IMR-90 (cell line): ENCODE data around the gene CFAP221. TPM values are rescaled to one million over a fixed set of nuclear protein-coding genes. Genes with fewer than 3 reads are reported as not detected.

ENCODE experiments used
- ATAC-seq: fragments of 200-7000 bp; cut with Tn5 transposase; 2 replicates; pipeline ENCODE4 v1.9.1; 2020; ENCODE audit warnings: low read depth, mild to moderate bottlenecking, moderate library complexity
- BruUV-seq: library from RNA; stranded (reverse); fragments of 400-500 nt; replicated peaks from 2 replicates; lab custom pipeline; 2021; lab: Mats Ljungman, UMichigan
- CTCF ChIA-PET: fragments of 300-600 bp; formaldehyde crosslinking; extraction: SDS; loops from one replicate; lab custom pipeline; 2021; ENCODE audit warnings: antibody characterized with exemption; lab: Yijun Ruan, JAX
- POLR2A ChIA-PET: fragments of 300-600 bp; sonication (Branson Sonifier 250); formaldehyde crosslinking; loops from one replicate; lab custom pipeline; 2022; ENCODE audit warnings: antibody characterized with exemption; ENCODE audit not compliant: unreplicated experiment; lab: Charles Lee
- DNase-seq: peaks from one replicate; pipeline ENCODE4 v3.0.0; 2013
- H2AFZ ChIP-seq: replicated peaks from 2 replicates; pipeline ENCODE3; 2013; ENCODE audit warnings: low read length, mild to moderate bottlenecking; ENCODE audit not compliant: poor library complexity
- H2AK5ac ChIP-seq: 2 replicates; pipeline ENCODE4 v1.6.1; 2013; ENCODE audit warnings: low read depth, low read length, inconsistent platforms
- H2AK9ac ChIP-seq: replicated peaks from 2 replicates; pipeline ENCODE3; 2013; ENCODE audit warnings: mild to moderate bottlenecking, low read depth, low read length, moderate library complexity; ENCODE audit not compliant: poor library complexity
- H2BK120ac ChIP-seq: 2 replicates; pipeline ENCODE4 v1.6.1; 2013; ENCODE audit warnings: low read depth, low read length, inconsistent platforms
- H2BK15ac ChIP-seq: 3 replicates; pipeline ENCODE4 v1.6.1; 2013; ENCODE audit warnings: low read depth, low read length, inconsistent platforms
- H2BK20ac ChIP-seq: 2 replicates; pipeline ENCODE4 v1.6.1; 2013; ENCODE audit warnings: low read depth, mild to moderate bottlenecking, inconsistent platforms, low read length, moderate library complexity
- H2BK5ac ChIP-seq: 2 replicates; pipeline ENCODE4 v1.6.1; 2013; ENCODE audit warnings: mild to moderate bottlenecking, low read depth, low read length, inconsistent platforms; ENCODE audit not compliant: poor library complexity, severe bottlenecking
- H3K14ac ChIP-seq: replicated peaks from 2 replicates; pipeline ENCODE4 v1.6.1; 2013; ENCODE audit warnings: low read depth, low read length, inconsistent platforms
- H3K18ac ChIP-seq: 2 replicates; pipeline ENCODE4 v1.6.1; 2013; ENCODE audit warnings: low read depth, low read length, control low read depth
- H3K23ac ChIP-seq: 2 replicates; pipeline ENCODE4 v1.6.1; 2013; ENCODE audit warnings: low read depth, low read length, inconsistent platforms
- H3K27ac ChIP-seq: 2 replicates; pipeline ENCODE4 v1.5.1; 2013; ENCODE audit warnings: mild to moderate bottlenecking, control low read depth, low read length; ENCODE audit not compliant: insufficient read depth
- H3K27me3 ChIP-seq: 2 replicates; pipeline ENCODE4 v1.6.1; 2013; ENCODE audit warnings: low read length; ENCODE audit not compliant: control insufficient read depth, insufficient read depth
- H3K36me3 ChIP-seq: 2 replicates; pipeline ENCODE4 v1.6.1; 2013; ENCODE audit warnings: low read length, mixed read lengths; ENCODE audit not compliant: control insufficient read depth, insufficient read depth
- H3K4ac ChIP-seq: 2 replicates; pipeline ENCODE4 v1.6.1; 2013; ENCODE audit warnings: low read depth, low read length, inconsistent platforms
- H3K4me1 ChIP-seq: 2 replicates; pipeline ENCODE4 v1.6.1; 2013; ENCODE audit warnings: low read length, mixed read lengths; ENCODE audit not compliant: control insufficient read depth, insufficient read depth
- H3K4me2 ChIP-seq: 2 replicates; pipeline ENCODE4 v1.6.1; 2013; ENCODE audit warnings: low read depth, mild to moderate bottlenecking, control low read depth, low read length, moderate library complexity
- H3K4me3 ChIP-seq: 2 replicates; pipeline ENCODE4 v1.5.1; 2013; ENCODE audit warnings: low read depth, mild to moderate bottlenecking, control low read depth, low read length, moderate library complexity; ENCODE audit not compliant: insufficient read depth
- H3K56ac ChIP-seq: 2 replicates; pipeline ENCODE4 v1.6.1; 2013; ENCODE audit warnings: low read length, inconsistent platforms; ENCODE audit not compliant: insufficient read depth; ENCODE audit errors: extremely low read depth
- H3K79me1 ChIP-seq, 2 experiments: 2 replicates each; pipeline ENCODE4 v1.6.1; 2013; ENCODE audit warnings: low read length in 2 of 2, inconsistent platforms in 1 of 2, low read depth in 1 of 2
- H3K9ac ChIP-seq: 2 replicates; pipeline ENCODE4 v1.6.1; 2013; ENCODE audit warnings: low read depth, low read length, control low read depth
- H3K9me1 ChIP-seq: 2 replicates; pipeline ENCODE4 v1.6.1; 2013; ENCODE audit warnings: low read length, inconsistent platforms; ENCODE audit not compliant: insufficient read depth
- H3K9me3 ChIP-seq: 2 replicates; pipeline ENCODE4 v1.6.1; 2013; ENCODE audit warnings: low read length; ENCODE audit not compliant: control insufficient read depth, insufficient read depth
- H4K20me1 ChIP-seq: 2 replicates; pipeline ENCODE4 v1.6.1; 2013; ENCODE audit warnings: low read length, inconsistent platforms; ENCODE audit not compliant: insufficient read depth
- H4K5ac ChIP-seq: 2 replicates; pipeline ENCODE4 v1.6.1; 2013; ENCODE audit warnings: mild to moderate bottlenecking, low read depth, low read length, control low read depth
- H4K8ac ChIP-seq, 2 experiments: 2 replicates each; pipeline ENCODE4 v1.6.1; 2013; ENCODE audit warnings: low read depth in 2 of 2, low read length in 2 of 2, control low read depth in 1 of 2, inconsistent platforms in 1 of 2
- H4K91ac ChIP-seq: 2 replicates; pipeline ENCODE4 v1.6.1; 2013; ENCODE audit warnings: low read depth, low read length, inconsistent platforms; ENCODE audit not compliant: insufficient read depth
- BHLHE40 ChIP-seq: fragments of 150-350 bp; IDR thresholded peaks from 2 replicates; pipeline ENCODE4 v1.6.1; 2016; ENCODE audit warnings: mild to moderate bottlenecking, low read depth, low read length
- CEBPB ChIP-seq: IDR thresholded peaks from 2 replicates; pipeline ENCODE4 v1.6.1; 2012; ENCODE audit warnings: low read depth, low read length, improper control_type of control experiment
- CHD1 ChIP-seq: IDR thresholded peaks from 2 replicates; pipeline ENCODE4 v1.6.1; 2012; ENCODE audit warnings: low read depth, low read length, improper control_type of control experiment
- CTCF ChIP-seq: conservative IDR thresholded peaks from 2 replicates; pipeline ENCODE4 v1.5.1; 2012; ENCODE audit warnings: mild to moderate bottlenecking, low read depth, low read length, improper control_type of control experiment
- FOS ChIP-seq: fragments of 150-350 bp; IDR thresholded peaks from 2 replicates; pipeline ENCODE4 v1.6.1; 2016; ENCODE audit warnings: low read depth, low read length
- MAFK ChIP-seq: IDR thresholded peaks from 2 replicates; pipeline ENCODE4 v1.6.1; 2012; ENCODE audit warnings: low read depth, low read length, improper control_type of control experiment
- MAZ ChIP-seq: IDR thresholded peaks from 2 replicates; pipeline ENCODE4 v1.6.1; 2012; ENCODE audit warnings: low read depth, mild to moderate bottlenecking, low read length, improper control_type of control experiment, moderate library complexity, borderline replicate concordance
- MXI1 ChIP-seq: IDR thresholded peaks from 2 replicates; pipeline ENCODE4 v1.6.1; 2012; ENCODE audit warnings: low read depth, mild to moderate bottlenecking, low read length, moderate library complexity, borderline replicate concordance
- NFE2L2 ChIP-seq: fragments of 150-350 bp; IDR thresholded peaks from 2 replicates; pipeline ENCODE4 v1.6.1; 2016; ENCODE audit warnings: low read depth, mild to moderate bottlenecking, low read length
- POLR2A ChIP-seq: IDR thresholded peaks from 2 replicates; pipeline ENCODE4 v1.6.1; 2012; ENCODE audit warnings: mild to moderate bottlenecking, low read depth, low read length
- RAD21 ChIP-seq: IDR thresholded peaks from 2 replicates; pipeline ENCODE4 v1.6.1; 2012; ENCODE audit warnings: low read length, improper control_type of control experiment
- RCOR1 ChIP-seq: IDR thresholded peaks from 2 replicates; pipeline ENCODE4 v1.6.1; 2012; ENCODE audit warnings: mild to moderate bottlenecking, low read length, improper control_type of control experiment; ENCODE audit not compliant: insufficient replicate concordance
- RFX5 ChIP-seq: IDR thresholded peaks from 2 replicates; pipeline ENCODE4 v1.8.0; 2012; ENCODE audit warnings: low read depth, mild to moderate bottlenecking, low read length, moderate library complexity
- SMC3 ChIP-seq: fragments of 150-350 bp; IDR thresholded peaks from 2 replicates; pipeline ENCODE4 v1.6.1; 2016; ENCODE audit warnings: low read depth, mild to moderate bottlenecking, antibody characterized with exemption, low read length, moderate library complexity
- USF2 ChIP-seq: fragments of 150-350 bp; IDR thresholded peaks from 2 replicates; pipeline ENCODE4 v1.6.1; 2017; ENCODE audit warnings: mild to moderate bottlenecking, antibody characterized with exemption, low read length, low read depth
- WGBS, 2 experiments: methylation state at CpG; one replicate each; pipeline versions ENCODE4 v1.1.5 to v1.1.7; 2013; ENCODE audit warnings: missing lambda C conversion rate in 2 of 2; ENCODE audit not compliant: insufficient read length in 1 of 2; ENCODE audit errors: extremely low coverage in 2 of 2; 5-methylcytosine and 5-hydroxymethylcytosine counted together
- dilution Hi-C: fragments of 300-500 bp; cut with HindIII; formaldehyde crosslinking; loops from one replicate; pipeline ENCODE4 v1.14.3; 2018; ENCODE audit warnings: low sequenced_read_pairs; ENCODE audit not compliant: unreplicated experiment
- in situ Hi-C: fragments of 300-500 bp; cut with MboI; formaldehyde crosslinking; loops from 3 replicates; pipeline ENCODE4 v1.14.3; 2019; ENCODE audit warnings: low sequenced_read_pairs, inconsistent platforms, mixed read lengths
- intact Hi-C: fragments of 100-400 bp; cut with micrococcal nuclease; formaldehyde crosslinking; loops from 2 replicates; pipeline ENCODE4 v1.10.0; 2022
- polyA plus RNA-seq, 3 experiments: library from polyadenylated mRNA; depleted of rRNA; stranded (reverse); fragments of >200 nt; gene quantifications; 2 replicates each; pipeline ENCODE4 v1.2.3, GENCODE V29; 2012; ENCODE audit warnings: low replicate concordance in 1 of 3
- total RNA-seq: library from RNA; depleted of rRNA; stranded (reverse); fragments of >200 nt; gene quantifications from 2 replicates; pipeline ENCODE4 v1.2.3, GENCODE V29; 2012
- TF ChIP-seq, protein P1 (sequence below): fragments of 150-350 bp; IDR thresholded peaks from 2 replicates; pipeline ENCODE4 v1.6.1; 2016; ENCODE audit warnings: low read depth, mild to moderate bottlenecking, low read length, moderate library complexity, borderline replicate concordance

The CFAP221 gene
- total and polyA plus RNA-seq, 2 of the 4 experiments (the other 2 are of a cell fraction), result not detected

DNA sequence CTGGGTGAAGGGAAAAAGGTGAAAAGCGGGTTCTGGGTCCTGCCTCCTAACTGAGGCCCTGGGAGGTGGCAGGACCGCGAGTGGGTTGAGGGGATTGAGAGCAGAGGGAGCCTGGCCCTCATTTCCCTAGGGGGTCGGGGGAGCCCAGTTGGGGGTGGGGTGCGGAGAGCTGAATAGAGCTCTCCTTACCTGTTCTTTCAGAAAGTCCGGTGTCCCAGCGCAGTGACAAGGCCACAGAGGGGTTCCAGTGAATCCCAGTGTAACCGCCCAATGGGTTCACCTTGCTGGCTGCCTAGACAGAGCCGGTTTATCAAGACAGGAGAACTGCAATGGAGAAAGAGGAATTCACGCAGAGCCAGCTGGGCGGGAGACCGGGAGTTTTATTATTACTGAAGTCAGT lies 157.1 kb downstream of the CFAP221 start:
- in situ Hi-C loops (no loop called here), intact Hi-C loops (loop anchor here (10.0 kb wide), 1 partner anchor 973 kb away; no protein-coding TSS in a partner anchor), dilution Hi-C loops (no loop called here)
- DNase-seq, result no peak
- Histone ChIP-seq H3K4me2 (no peak overlapping the region), H3K9ac (no peak overlapping the region), H4K5ac (no peak overlapping the region), H3K4me1 (no peaks in the 10 kb centered on the region), H4K91ac (no peak overlapping the region), H3K4me3 (no peak overlapping the region), H2AK9ac (no peak overlapping the region), H3K56ac (no peak overlapping the region), H2AFZ (no peak overlapping the region), H2BK15ac (no peak overlapping the region), H3K23ac (no peak overlapping the region), H3K9me3 (peaks cover 5% of the 10 kb centered on the region; the same call in 1 of the 2 replicates), H3K9me1 (no peaks in the 10 kb centered on the region; the same call in 1 of the 2 replicates), H2BK20ac (no peak overlapping the region), H3K27ac (no peak overlapping the region), H4K20me1 (no peaks in the 10 kb centered on the region), H3K79me1 (no peaks in the 10 kb centered on the region), H2BK120ac (no peak overlapping the region), H3K14ac (no peak overlapping the region), H3K36me3 (no peaks in the 10 kb centered on the region), H3K4ac (no peak overlapping the region), H2BK5ac (no peak overlapping the region), H3K18ac (no peak overlapping the region), H3K27me3 (peaks cover 28% of the 10 kb centered on the region), H2AK5ac (no peak overlapping the region), H4K8ac (no peak overlapping the region)
- 80% methylated on average over 1 of the region's 12 CpGs; no CpG with 5 or more reads in 1 of the 2 experiments for WGBS, 2 experiments
- POLR2A ChIA-PET, result no interaction called here
- CTCF ChIA-PET, result interaction anchor here (0.8 kb wide), 1 partner anchor 23 kb away, joined by 3 read pairs; no protein-coding TSS in a partner anchor
- BruUV-seq, result no TSS peak
- ATAC-seq, result no peak
- TF ChIP-seq FOS (no peak), RAD21 (no peak), USF2 (no peak), POLR2A (no peak), BHLHE40 (no peak), RCOR1 (no peak), NFE2L2 (no peak), MAFK (no peak), MXI1 (no peak), CEBPB (no peak), CHD1 (no peak), SMC3 (no peak), CTCF (no peak), MAZ (no peak), RFX5 (no peak)
- TF ChIP-seq, protein P1, sequence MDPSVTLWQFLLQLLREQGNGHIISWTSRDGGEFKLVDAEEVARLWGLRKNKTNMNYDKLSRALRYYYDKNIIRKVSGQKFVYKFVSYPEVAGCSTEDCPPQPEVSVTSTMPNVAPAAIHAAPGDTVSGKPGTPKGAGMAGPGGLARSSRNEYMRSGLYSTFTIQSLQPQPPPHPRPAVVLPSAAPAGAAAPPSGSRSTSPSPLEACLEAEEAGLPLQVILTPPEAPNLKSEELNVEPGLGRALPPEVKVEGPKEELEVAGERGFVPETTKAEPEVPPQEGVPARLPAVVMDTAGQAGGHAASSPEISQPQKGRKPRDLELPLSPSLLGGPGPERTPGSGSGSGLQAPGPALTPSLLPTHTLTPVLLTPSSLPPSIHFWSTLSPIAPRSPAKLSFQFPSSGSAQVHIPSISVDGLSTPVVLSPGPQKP, result no peak
